ENCODE data around the gene PARP16.

DNA sequence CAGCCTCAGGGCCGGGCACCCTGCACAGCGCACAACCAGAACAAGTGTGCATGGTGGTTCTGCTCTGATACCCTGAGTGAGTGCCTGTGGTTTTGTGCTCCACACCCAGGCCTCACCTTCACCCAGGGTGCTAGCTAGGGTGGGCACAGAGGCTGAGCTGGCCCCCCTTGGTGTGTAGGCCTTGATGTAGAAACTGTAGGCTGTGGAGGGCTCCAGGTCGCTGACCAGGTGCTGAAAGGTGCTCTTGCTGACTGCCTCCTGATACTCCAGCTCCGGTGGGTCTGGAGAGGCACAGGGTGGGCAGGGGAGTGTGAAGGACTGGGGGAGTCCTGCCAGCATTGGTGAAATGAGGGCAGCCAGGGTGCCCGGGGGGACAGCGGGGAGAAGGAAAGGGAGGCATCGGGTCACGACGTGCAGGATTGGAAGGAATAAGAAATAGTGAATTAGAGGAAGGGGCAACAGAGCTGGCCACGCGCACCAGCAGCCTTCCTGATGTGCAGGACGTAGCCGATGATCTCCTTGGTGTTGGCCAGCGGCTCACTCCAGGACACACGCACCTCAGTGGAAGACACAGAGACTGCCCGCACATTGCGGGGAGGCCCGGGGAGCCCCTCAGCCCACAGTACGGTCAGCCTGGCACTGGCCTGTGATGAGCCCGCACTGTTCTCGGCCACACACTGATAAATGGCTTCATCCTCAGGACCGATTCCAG is 44.4 kb upstream of the PARP16 start:
- no peak for TF ChIP-seq CTCF (IDR thresholded peaks at IDR 0.05)
- TF ChIP-seq POLR2A (IDR thresholded peaks at IDR 0.05): no peak

All from sigmoid colon (tissue), 3 donors.